Panc1 (cell line): ENCODE results near the gene GOLGA2.

Source experiments
- POLR2AphosphoS5 ChIP-seq: IDR thresholded peaks from 2 replicates; pipeline ENCODE4 v1.6.1; 2012; ENCODE audit warnings: mild to moderate bottlenecking, low read depth, low read length, moderate library complexity
- TCF7L2 ChIP-seq: IDR thresholded peaks from 2 replicates; pipeline ENCODE4 v1.6.1; 2011; ENCODE audit warnings: mild to moderate bottlenecking, low read depth, low read length, inconsistent platforms
- TF ChIP-seq, protein P1 (sequence below): fragments of 450-650 bp; IDR thresholded peaks from 2 replicates; pipeline ENCODE4 v1.5.1; 2017; ENCODE audit warnings: mild to moderate bottlenecking
- TF ChIP-seq, protein P2 (sequence below), 2 experiments: IDR thresholded peaks; 2 replicates each; pipeline ENCODE4 v1.6.1; 2011 to 2012; ENCODE audit warnings: low read depth in 2 of 2, control low read depth in 1 of 2, low read length in 1 of 2, mild to moderate bottlenecking in 1 of 2, moderate library complexity in 1 of 2; ENCODE audit not compliant: insufficient read depth in 1 of 2

DNA sequence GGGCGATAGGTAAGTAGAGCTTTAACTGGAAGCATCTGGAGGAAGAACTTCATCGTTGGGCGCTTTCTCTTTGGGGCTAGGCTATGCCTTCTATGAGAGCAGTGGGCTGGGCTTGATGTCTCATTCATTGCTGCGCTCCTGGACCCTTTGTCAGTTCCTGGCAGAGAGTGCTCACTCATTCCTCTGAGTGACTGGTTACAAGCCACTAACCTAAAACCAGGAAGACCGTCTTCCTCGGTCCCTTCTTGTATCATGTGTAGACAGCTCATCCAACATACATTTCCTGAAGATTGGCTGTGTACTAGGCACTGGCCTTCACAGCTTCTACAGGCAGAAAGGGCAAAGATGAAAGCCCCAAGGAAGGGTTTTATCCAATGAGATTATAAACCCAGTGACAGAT, 6.7 kb upstream of the GOLGA2 start:
- TF ChIP-seq, protein P1, sequence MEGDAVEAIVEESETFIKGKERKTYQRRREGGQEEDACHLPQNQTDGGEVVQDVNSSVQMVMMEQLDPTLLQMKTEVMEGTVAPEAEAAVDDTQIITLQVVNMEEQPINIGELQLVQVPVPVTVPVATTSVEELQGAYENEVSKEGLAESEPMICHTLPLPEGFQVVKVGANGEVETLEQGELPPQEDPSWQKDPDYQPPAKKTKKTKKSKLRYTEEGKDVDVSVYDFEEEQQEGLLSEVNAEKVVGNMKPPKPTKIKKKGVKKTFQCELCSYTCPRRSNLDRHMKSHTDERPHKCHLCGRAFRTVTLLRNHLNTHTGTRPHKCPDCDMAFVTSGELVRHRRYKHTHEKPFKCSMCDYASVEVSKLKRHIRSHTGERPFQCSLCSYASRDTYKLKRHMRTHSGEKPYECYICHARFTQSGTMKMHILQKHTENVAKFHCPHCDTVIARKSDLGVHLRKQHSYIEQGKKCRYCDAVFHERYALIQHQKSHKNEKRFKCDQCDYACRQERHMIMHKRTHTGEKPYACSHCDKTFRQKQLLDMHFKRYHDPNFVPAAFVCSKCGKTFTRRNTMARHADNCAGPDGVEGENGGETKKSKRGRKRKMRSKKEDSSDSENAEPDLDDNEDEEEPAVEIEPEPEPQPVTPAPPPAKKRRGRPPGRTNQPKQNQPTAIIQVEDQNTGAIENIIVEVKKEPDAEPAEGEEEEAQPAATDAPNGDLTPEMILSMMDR = no peak
- TF ChIP-seq, protein P2, sequence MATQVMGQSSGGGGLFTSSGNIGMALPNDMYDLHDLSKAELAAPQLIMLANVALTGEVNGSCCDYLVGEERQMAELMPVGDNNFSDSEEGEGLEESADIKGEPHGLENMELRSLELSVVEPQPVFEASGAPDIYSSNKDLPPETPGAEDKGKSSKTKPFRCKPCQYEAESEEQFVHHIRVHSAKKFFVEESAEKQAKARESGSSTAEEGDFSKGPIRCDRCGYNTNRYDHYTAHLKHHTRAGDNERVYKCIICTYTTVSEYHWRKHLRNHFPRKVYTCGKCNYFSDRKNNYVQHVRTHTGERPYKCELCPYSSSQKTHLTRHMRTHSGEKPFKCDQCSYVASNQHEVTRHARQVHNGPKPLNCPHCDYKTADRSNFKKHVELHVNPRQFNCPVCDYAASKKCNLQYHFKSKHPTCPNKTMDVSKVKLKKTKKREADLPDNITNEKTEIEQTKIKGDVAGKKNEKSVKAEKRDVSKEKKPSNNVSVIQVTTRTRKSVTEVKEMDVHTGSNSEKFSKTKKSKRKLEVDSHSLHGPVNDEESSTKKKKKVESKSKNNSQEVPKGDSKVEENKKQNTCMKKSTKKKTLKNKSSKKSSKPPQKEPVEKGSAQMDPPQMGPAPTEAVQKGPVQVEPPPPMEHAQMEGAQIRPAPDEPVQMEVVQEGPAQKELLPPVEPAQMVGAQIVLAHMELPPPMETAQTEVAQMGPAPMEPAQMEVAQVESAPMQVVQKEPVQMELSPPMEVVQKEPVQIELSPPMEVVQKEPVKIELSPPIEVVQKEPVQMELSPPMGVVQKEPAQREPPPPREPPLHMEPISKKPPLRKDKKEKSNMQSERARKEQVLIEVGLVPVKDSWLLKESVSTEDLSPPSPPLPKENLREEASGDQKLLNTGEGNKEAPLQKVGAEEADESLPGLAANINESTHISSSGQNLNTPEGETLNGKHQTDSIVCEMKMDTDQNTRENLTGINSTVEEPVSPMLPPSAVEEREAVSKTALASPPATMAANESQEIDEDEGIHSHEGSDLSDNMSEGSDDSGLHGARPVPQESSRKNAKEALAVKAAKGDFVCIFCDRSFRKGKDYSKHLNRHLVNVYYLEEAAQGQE (IDR thresholded peaks at IDR 0.05; ENCODE audit: insufficient read depth in 1 of 2, low read depth in 2 of 2, low read length in 1 of 2) = no peak
- no peak for TF ChIP-seq POLR2AphosphoS5
- TF ChIP-seq TCF7L2 = no peak
